ENCODE data around the gene PCDHGA10. TPM values are rescaled to one million over a fixed set of nuclear protein-coding genes. Genes with fewer than 3 reads are reported as not detected.

PCDHGA10 gene
- total RNA-seq, 1 experiment from 2014 or later: 3.8 TPM

- DNase-seq (ENCODE audit: low read depth, low spot score): no peak
- H3K9me3 ChIP-seq (ENCODE audit: control insufficient read depth in 1 of 2, insufficient read depth in 1 of 2, low read depth in 1 of 2, low read length in 2 of 2): peaks cover 0 to 8% of the 10 kb centered on the region in 2 experiments; a peak in 2 of 4 replicates
- ChIA-PET CTCF (interaction anchor here (0.9 to 1.7 kb wide), 5 partner anchors 9 to 133 kb away, joined by 3 to 7 read pairs (median 4); partner anchors contain the start of gene PCDHGA10), POLR2A (no interaction called here), RAD21 (ENCODE audit: low non-redundant PET in 1 of 2, low total read pairs in 2 of 2, uncharacterized antibody in 2 of 2, unreplicated experiment in 2 of 2) (no interaction called here)
- no peaks in the 10 kb centered on the region for H3K27me3 ChIP-seq (ENCODE audit: insufficient read depth, low read length)
- no peak within 1 kb of the TSS for H3K4me2 ChIP-seq (ENCODE audit: low read length)
- no peaks in the 10 kb centered on the region for H3K4me1 ChIP-seq (ENCODE audit: control insufficient read depth in 1 of 2, insufficient read depth in 2 of 2, low read length in 2 of 2)
- no peaks in the 10 kb centered on the region for H4K20me1 ChIP-seq (ENCODE audit: insufficient read depth)
- no peak within 1 kb of the TSS for H2AFZ ChIP-seq (ENCODE audit: low read depth, low read length, poor library complexity, severe bottlenecking)
- TF ChIP-seq RAD21 (IDR thresholded peaks at IDR 0.05; ENCODE audit: low read depth) (0 out of 2 replicates have a peak, but pooled peaks have one; percentile 15), YY1 (IDR thresholded peaks at IDR 0.05; ENCODE audit: extremely low read depth, insufficient replicate concordance, low read depth, low read length) (no peak), CTCF (IDR thresholded peaks at IDR 0.05 in 2 of 3, conservative IDR thresholded peaks at IDR 0.05 in 1 of 3; ENCODE audit: borderline replicate concordance in 1 of 3, insufficient read depth in 1 of 3, low read depth in 2 of 3, low read length in 2 of 3) (peak in 1 of 3 experiments; percentile 44; a peak in 1 of 6 replicates)
- H3K9me2 ChIP-seq (ENCODE audit: insufficient read depth): no peaks in the 10 kb centered on the region
- no peak for ATAC-seq
- intact Hi-C loops (cut with micrococcal nuclease): no loop called here
- no peak within 1 kb of the TSS for H3K4me3 ChIP-seq (replicated peaks in 1 of 2; ENCODE audit: low read depth in 1 of 2, low read length in 2 of 2)
- H3K27ac ChIP-seq (ENCODE audit: low read depth, low read length): no peak within 1 kb of the TSS
- no peak within 1 kb of the TSS for H3K9ac ChIP-seq (ENCODE audit: low read length)
- H3K79me2 ChIP-seq (ENCODE audit: insufficient read depth, low read length): no peaks in the 10 kb centered on the region
- H3K36me3 ChIP-seq (ENCODE audit: control insufficient read depth in 1 of 2, insufficient read depth in 2 of 2, low read length in 2 of 2): no peaks in the 10 kb centered on the region
- no TSS peak for BruUV-seq (replicated peaks)
Measured at GRCh38 chr5:141430332-141431113, 17.7 kb downstream of the PCDHGA10 start, which contains the start of gene PCDHGA12. TSS of gene PCDHGA12 (plus strand) at chr5:141430507. CDS start at chr5:141430760, 253 bp downstream.

GRCh38 chr5:141431286-141431685 lies 18.5 kb downstream of the PCDHGA10 start:
- DNase-seq (ENCODE audit: low read depth, low spot score): no peak
- no peak for ATAC-seq
- BruUV-seq (replicated peaks): no TSS peak
- Histone ChIP-seq H2AFZ (ENCODE audit: low read depth, low read length, poor library complexity, severe bottlenecking) (no peak overlapping the region), H3K79me2 (ENCODE audit: insufficient read depth, low read length) (no peaks in the 10 kb centered on the region), H3K9ac (ENCODE audit: low read length) (no peak overlapping the region), H3K27me3 (ENCODE audit: insufficient read depth, low read length) (no peaks in the 10 kb centered on the region), H3K9me3 (ENCODE audit: control insufficient read depth in 1 of 2, insufficient read depth in 1 of 2, low read depth in 1 of 2, low read length in 2 of 2) (peaks cover 0 to 8% of the 10 kb centered on the region in 2 experiments; a peak in 2 of 4 replicates), H3K4me1 (ENCODE audit: control insufficient read depth in 1 of 2, insufficient read depth in 2 of 2, low read length in 2 of 2) (no peaks in the 10 kb centered on the region), H3K9me2 (ENCODE audit: insufficient read depth) (no peaks in the 10 kb centered on the region), H3K36me3 (ENCODE audit: control insufficient read depth in 1 of 2, insufficient read depth in 2 of 2, low read length in 2 of 2) (no peaks in the 10 kb centered on the region), H3K4me2 (ENCODE audit: low read length) (no peak overlapping the region), H3K4me3 (replicated peaks in 1 of 2; ENCODE audit: low read depth in 1 of 2, low read length in 2 of 2) (no peak overlapping the region), H4K20me1 (ENCODE audit: insufficient read depth) (no peaks in the 10 kb centered on the region), H3K27ac (ENCODE audit: low read depth, low read length) (no peak overlapping the region)
- intact Hi-C loops (cut with micrococcal nuclease): no loop called here
- ChIA-PET POLR2A (no interaction called here), RAD21 (ENCODE audit: low non-redundant PET in 1 of 2, low total read pairs in 2 of 2, uncharacterized antibody in 2 of 2, unreplicated experiment in 2 of 2) (no interaction called here), CTCF (interaction anchor here (1.5 kb wide), 1 partner anchor 19 kb away, joined by 4 read pairs; the partner anchor contains the start of gene PCDHGA10)
- TF ChIP-seq ATF3 (IDR thresholded peaks at IDR 0.05) (no peak), SRF (IDR thresholded peaks at IDR 0.05; ENCODE audit: low read depth) (no peak), RAD21 (IDR thresholded peaks at IDR 0.05; ENCODE audit: low read depth) (no peak), CEBPB (IDR thresholded peaks at IDR 0.05; ENCODE audit: low read depth) (no peak), ZFX (IDR thresholded peaks at IDR 0.05) (no peak), ELF1 (IDR thresholded peaks at IDR 0.05; ENCODE audit: borderline replicate concordance, low read depth) (no peak), EZH2phosphoT487 (IDR thresholded peaks at IDR 0.05; ENCODE audit: borderline replicate concordance) (no peak), POLR2AphosphoS5 (IDR thresholded peaks at IDR 0.05; ENCODE audit: low read depth, low read length) (no peak), ZBTB33 (IDR thresholded peaks at IDR 0.05; ENCODE audit: extremely low read depth, insufficient replicate concordance, low read length) (no peak), SIN3A (IDR thresholded peaks at IDR 0.05; ENCODE audit: low read depth) (no peak), YY1 (IDR thresholded peaks at IDR 0.05; ENCODE audit: extremely low read depth, insufficient replicate concordance, low read depth, low read length) (no peak), ZNF274 (IDR thresholded peaks at IDR 0.05; ENCODE audit: low read depth, low read length) (no peak)
